ENCODE data around the gene NRIP1. TPM values are rescaled to one million over a fixed set of nuclear protein-coding genes. Genes with fewer than 3 reads are reported as not detected.

NRIP1 gene
- total RNA-seq, 4 donors from 2014 or later: 15.8 to 23.6 (median 18.0) TPM

DNA sequence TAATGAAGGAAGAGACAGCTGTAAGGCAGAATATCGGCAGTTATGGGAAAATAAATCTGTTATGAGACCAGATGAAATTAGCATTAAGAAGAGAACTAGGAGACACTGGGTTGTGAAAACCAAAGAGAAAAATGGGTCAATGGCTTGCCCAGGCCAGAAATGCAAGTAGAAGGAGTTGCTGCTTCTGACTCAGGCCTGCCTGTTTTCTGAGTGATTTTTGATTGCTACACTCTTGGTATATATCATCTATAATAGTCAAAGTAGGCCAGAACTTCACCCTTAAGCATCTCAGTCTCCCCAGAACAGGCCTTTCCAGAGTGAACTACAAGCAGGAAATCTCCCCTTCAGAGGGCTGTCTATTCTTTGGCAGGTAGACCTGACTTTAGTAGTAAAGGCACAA lies 107.0 kb downstream of the NRIP1 start:
- WGBS: 73% methylated on average over 1 of the region's 1 CpG
- H3K9me3 ChIP-seq: no peaks in the 10 kb centered on the region

DNA sequence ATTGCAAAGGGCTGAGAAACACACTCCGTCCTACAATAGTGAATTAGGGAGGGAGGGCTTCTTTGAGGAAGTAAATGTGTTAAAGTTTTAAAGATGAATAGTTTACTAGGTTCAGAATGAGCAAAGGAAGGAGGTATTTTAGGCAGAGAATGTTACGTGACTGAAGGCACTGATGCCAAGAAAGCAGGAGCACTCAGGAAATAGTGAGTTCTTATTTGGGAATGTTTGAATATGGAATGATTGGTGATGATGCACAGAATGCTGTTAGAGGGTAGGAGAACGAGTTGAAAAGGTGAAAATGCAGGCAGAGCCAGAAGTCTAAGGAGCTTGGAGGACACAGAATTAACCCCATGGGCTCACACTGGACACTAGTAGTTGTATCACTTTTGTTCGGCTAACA lies 108.0 kb downstream of the NRIP1 start:
- no peak for DNase-seq (ENCODE audit: low spot score in 2 of 2)
- TF ChIP-seq, protein P1, sequence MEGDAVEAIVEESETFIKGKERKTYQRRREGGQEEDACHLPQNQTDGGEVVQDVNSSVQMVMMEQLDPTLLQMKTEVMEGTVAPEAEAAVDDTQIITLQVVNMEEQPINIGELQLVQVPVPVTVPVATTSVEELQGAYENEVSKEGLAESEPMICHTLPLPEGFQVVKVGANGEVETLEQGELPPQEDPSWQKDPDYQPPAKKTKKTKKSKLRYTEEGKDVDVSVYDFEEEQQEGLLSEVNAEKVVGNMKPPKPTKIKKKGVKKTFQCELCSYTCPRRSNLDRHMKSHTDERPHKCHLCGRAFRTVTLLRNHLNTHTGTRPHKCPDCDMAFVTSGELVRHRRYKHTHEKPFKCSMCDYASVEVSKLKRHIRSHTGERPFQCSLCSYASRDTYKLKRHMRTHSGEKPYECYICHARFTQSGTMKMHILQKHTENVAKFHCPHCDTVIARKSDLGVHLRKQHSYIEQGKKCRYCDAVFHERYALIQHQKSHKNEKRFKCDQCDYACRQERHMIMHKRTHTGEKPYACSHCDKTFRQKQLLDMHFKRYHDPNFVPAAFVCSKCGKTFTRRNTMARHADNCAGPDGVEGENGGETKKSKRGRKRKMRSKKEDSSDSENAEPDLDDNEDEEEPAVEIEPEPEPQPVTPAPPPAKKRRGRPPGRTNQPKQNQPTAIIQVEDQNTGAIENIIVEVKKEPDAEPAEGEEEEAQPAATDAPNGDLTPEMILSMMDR (IDR thresholded peaks at IDR 0.05): no peak
- TF ChIP-seq EP300 (IDR thresholded peaks at IDR 0.05) (no peak), POLR2AphosphoS5 (IDR thresholded peaks at IDR 0.05) (no peak), POLR2A (IDR thresholded peaks at IDR 0.05) (no peak)
- WGBS: 55% methylated on average over 4 of the region's 4 CpGs

More for the DNA sequence above, 107.0 kb downstream of the NRIP1 start:
- Histone ChIP-seq H3K4me3 (no peak overlapping the region), H3K4me1 (no peaks in the 10 kb centered on the region), H3K36me3 (no peaks in the 10 kb centered on the region), H3K27ac (no peak overlapping the region), H3K27me3 (no peaks in the 10 kb centered on the region)
- no peak for DNase-seq (ENCODE audit: low spot score in 2 of 2)
- no peak for TF ChIP-seq POLR2AphosphoS5 (IDR thresholded peaks at IDR 0.05)
- no peak for TF ChIP-seq EP300 (IDR thresholded peaks at IDR 0.05)
- no peak for TF ChIP-seq POLR2A (IDR thresholded peaks at IDR 0.05)
- TF ChIP-seq, protein P1 (IDR thresholded peaks at IDR 0.05): no peak

GRCh38 chr21:14955936-14956520 lies 108.8 kb downstream of the NRIP1 start:
- Histone ChIP-seq H3K36me3 (no peaks in the 10 kb centered on the region), H3K4me1 (no peaks in the 10 kb centered on the region), H3K27me3 (no peaks in the 10 kb centered on the region), H3K27ac (no peak overlapping the region), H3K9me3 (no peaks in the 10 kb centered on the region), H3K4me3 (no peak overlapping the region)
- TF ChIP-seq EP300 (IDR thresholded peaks at IDR 0.05) (no peak), POLR2A (IDR thresholded peaks at IDR 0.05) (no peak), POLR2AphosphoS5 (IDR thresholded peaks at IDR 0.05) (no peak)
- TF ChIP-seq, protein P1 (IDR thresholded peaks at IDR 0.05): no peak
- DNase-seq (ENCODE audit: low spot score in 2 of 2): no peak
- WGBS: 57% methylated on average over 6 of the region's 6 CpGs

More for the DNA sequence above, 108.0 kb downstream of the NRIP1 start:
- H3K27me3 ChIP-seq: no peaks in the 10 kb centered on the region
- H3K9me3 ChIP-seq: no peaks in the 10 kb centered on the region
- no peak overlapping the region for H3K27ac ChIP-seq
- no peaks in the 10 kb centered on the region for H3K4me1 ChIP-seq
- no peaks in the 10 kb centered on the region for H3K36me3 ChIP-seq
- H3K4me3 ChIP-seq: no peak overlapping the region

GRCh38 chr21:14952916-14953315 lies 111.9 kb downstream of the NRIP1 start:
- TF ChIP-seq EP300 (IDR thresholded peaks at IDR 0.05) (no peak), POLR2A (IDR thresholded peaks at IDR 0.05) (no peak), POLR2AphosphoS5 (IDR thresholded peaks at IDR 0.05) (no peak)
- TF ChIP-seq, protein P1 (IDR thresholded peaks at IDR 0.05): no peak
- no peaks in the 10 kb centered on the region for H3K36me3 ChIP-seq
- 71% methylated on average over 4 of the region's 4 CpGs for WGBS
- H3K9me3 ChIP-seq: no peaks in the 10 kb centered on the region
- no peak overlapping the region for H3K4me3 ChIP-seq
- H3K27me3 ChIP-seq: no peaks in the 10 kb centered on the region
- DNase-seq (ENCODE audit: low spot score in 2 of 2): no peak
- H3K4me1 ChIP-seq: no peaks in the 10 kb centered on the region
- no peak overlapping the region for H3K27ac ChIP-seq

- no peak for DNase-seq (ENCODE audit: low spot score in 2 of 2)
- no peaks in the 10 kb centered on the region for H3K27me3 ChIP-seq
- WGBS: 83% methylated on average over 4 of the region's 4 CpGs
- TF ChIP-seq, protein P1 (IDR thresholded peaks at IDR 0.05): no peak
- TF ChIP-seq EP300 (IDR thresholded peaks at IDR 0.05): no peak
- no peak overlapping the region for H3K4me3 ChIP-seq
- H3K36me3 ChIP-seq: no peaks in the 10 kb centered on the region
- no peak overlapping the region for H3K27ac ChIP-seq
- no peaks in the 10 kb centered on the region for H3K9me3 ChIP-seq
- no peaks in the 10 kb centered on the region for H3K4me1 ChIP-seq
Observed at GRCh38 chr21:14949603-14950002, 115.2 kb downstream of the NRIP1 start.

Data from suprapubic skin (tissue), 4 donors.